Ramos (cell line): ENCODE data around the gene FAM20C.

Experiments
- in situ Hi-C: fragments of 300-500 bp; cut with MboI; formaldehyde crosslinking; loops from one replicate; pipeline ENCODE4 v1.14.3; 2022; ENCODE audit warnings: low sequenced_read_pairs; ENCODE audit not compliant: unreplicated experiment

Gene FAM20C

GRCh38 chr7:191981-192649 is at the start of gene FAM20C:
TSS of gene FAM20C (plus strand) at chr7:192571. CDS start at chr7:193200, 629 bp downstream.
- in situ Hi-C loops: no loop called here

- in situ Hi-C loops: no loop called here
Measured at GRCh38 chr7:143145-143751, 49.1 kb upstream of the FAM20C start.

- in situ Hi-C loops: no loop called here
Measured at GRCh38 chr7:143811-144453, 48.4 kb upstream of the FAM20C start.

GRCh38 chr7:144454-144826 is 47.9 kb upstream of the FAM20C start:
- in situ Hi-C loops: no loop called here

GRCh38 chr7:145863-146262 is 46.5 kb upstream of the FAM20C start:
- in situ Hi-C loops: no loop called here

GRCh38 chr7:148543-148931 is 43.8 kb upstream of the FAM20C start:
- in situ Hi-C loops: no loop called here

- in situ Hi-C loops: no loop called here
Measured at GRCh38 chr7:148932-149790, 43.2 kb upstream of the FAM20C start.

- in situ Hi-C loops: no loop called here
Measured at GRCh38 chr7:149791-150636, 42.4 kb upstream of the FAM20C start.

GRCh38 chr7:150811-151221 is 41.6 kb upstream of the FAM20C start:
- in situ Hi-C loops: no loop called here

GRCh38 chr7:151346-152050 is 40.9 kb upstream of the FAM20C start:
- in situ Hi-C loops: no loop called here

- in situ Hi-C loops: no loop called here
Measured at GRCh38 chr7:152702-153391, 39.5 kb upstream of the FAM20C start.

GRCh38 chr7:153604-154003 is 38.8 kb upstream of the FAM20C start:
- in situ Hi-C loops: no loop called here

- in situ Hi-C loops: no loop called here
Measured at GRCh38 chr7:154096-154799, 38.1 kb upstream of the FAM20C start.

- in situ Hi-C loops: no loop called here
Measured at GRCh38 chr7:155469-155900, 36.9 kb upstream of the FAM20C start.

- in situ Hi-C loops: no loop called here
Measured at GRCh38 chr7:156111-157007, 36.0 kb upstream of the FAM20C start.

GRCh38 chr7:157008-157310 is 35.4 kb upstream of the FAM20C start:
- in situ Hi-C loops: no loop called here
